Stomach (tissue), 9 donors: Measurements from ENCODE around the gene FOXI1. TPM values are rescaled to one million over a fixed set of nuclear protein-coding genes. Genes with fewer than 3 reads are reported as not detected.

Source experiments
- DNase-seq, 2 donors: peaks; one replicate each; pipeline versions ENCODE4 v3.0.0 to v3.0.0-alpha.2; 2013 to 2019
- H3K27ac ChIP-seq, 5 donors: fragments of 200-600 bp in 4 of 5; sonication (generic) in 4 of 5; one replicate each; pipeline ENCODE4 v1.5.1; 2013 to 2019; ENCODE audit warnings: mild to moderate bottlenecking in 1 of 5, moderate library complexity in 1 of 5
- H3K27me3 ChIP-seq, 3 donors: fragments of 200-600 bp; sonication (generic); one replicate each; pipeline ENCODE4 v1.5.1; 2017 to 2019; ENCODE audit warnings: mixed run types in 1 of 3
- H3K36me3 ChIP-seq, 4 donors: fragments of 200-600 bp; sonication (generic); 1 replicate in 3 of 4; 2 replicates in 1 of 4; pipeline ENCODE4 v1.5.1; 2016 to 2019
- H3K4me1 ChIP-seq, 4 donors: fragments of 200-600 bp; sonication (generic); one replicate each; pipeline ENCODE4 v1.5.1; 2016 to 2019
- H3K4me3 ChIP-seq, 4 donors: fragments of 200-600 bp; sonication (generic) in 3 of 4; one replicate each; pipeline ENCODE4 v1.5.1; 2016 to 2019; ENCODE audit warnings: mild to moderate bottlenecking in 1 of 4
- H3K9me3 ChIP-seq, 4 donors: fragments of 200-600 bp; sonication (generic); one replicate each; pipeline ENCODE4 v1.5.1; 2016 to 2019
- EP300 ChIP-seq: sonication (generic); formaldehyde crosslinking; IDR thresholded peaks from one replicate; pipeline ENCODE4 v1.6.1; 2017; ENCODE audit warnings: antibody characterized with exemption
- POLR2A ChIP-seq, 4 donors: fragments of 450-650 bp; IDR thresholded peaks; one replicate each; pipeline ENCODE4 v1.6.1; 2016; ENCODE audit warnings: antibody characterized with exemption in 4 of 4, control low read depth in 2 of 4, mild to moderate bottlenecking in 1 of 4, moderate library complexity in 1 of 4
- POLR2AphosphoS5 ChIP-seq, 3 donors: sonication (generic); formaldehyde crosslinking; IDR thresholded peaks; one replicate each; pipeline ENCODE4 v1.6.1; 2016; ENCODE audit warnings: antibody characterized with exemption in 3 of 3
- WGBS, 5 donors: extraction: QIAGEN DNeasy Blood & Tissue Kit in 3 of 5; methylation state at CpG; one replicate each; pipeline versions ENCODE4 v1.1.5 to v1.1.7; 2013 to 2018; 5-methylcytosine and 5-hydroxymethylcytosine counted together
- intact Hi-C: fragments of 100-400 bp; cut with DNase I; formaldehyde crosslinking; loops from one replicate; pipeline ENCODE4 v1.15.1; 2023; ENCODE audit warnings: low total_unique reads
- polyA plus RNA-seq, 3 donors: library from polyadenylated mRNA; stranded (reverse); fragments of 200-250 nt; gene quantifications; one replicate each; pipeline ENCODE4 v1.2.3, GENCODE V29; 2013
- total RNA-seq, 5 donors: library from RNA; depleted of rRNA; stranded (reverse); fragments of >200 nt; gene quantifications; one replicate each; pipeline versions ENCODE4 v1.1.0 to v1.2.3, GENCODE V29; 2014 to 2016
- TF ChIP-seq, protein P1 (sequence below), 7 experiments: fragments of 450-650 bp in 4 of 7; fragments of 200-600 bp in 3 of 7; sonication (generic) in 3 of 7; IDR thresholded peaks; one replicate each; pipeline ENCODE4 v1.5.1; 2016 to 2019; ENCODE audit warnings: antibody characterized with exemption in 7 of 7, control low read depth in 2 of 7, mild to moderate bottlenecking in 1 of 7
- donor health status: healthy with polysubstance abuse.
- donor health status: Bipolar disorder and iron deficiency.
- donor health status: healthy.

Gene FOXI1
- total and polyA plus RNA-seq, 8 donors = 0.18 TPM; not detected in 7

DNA sequence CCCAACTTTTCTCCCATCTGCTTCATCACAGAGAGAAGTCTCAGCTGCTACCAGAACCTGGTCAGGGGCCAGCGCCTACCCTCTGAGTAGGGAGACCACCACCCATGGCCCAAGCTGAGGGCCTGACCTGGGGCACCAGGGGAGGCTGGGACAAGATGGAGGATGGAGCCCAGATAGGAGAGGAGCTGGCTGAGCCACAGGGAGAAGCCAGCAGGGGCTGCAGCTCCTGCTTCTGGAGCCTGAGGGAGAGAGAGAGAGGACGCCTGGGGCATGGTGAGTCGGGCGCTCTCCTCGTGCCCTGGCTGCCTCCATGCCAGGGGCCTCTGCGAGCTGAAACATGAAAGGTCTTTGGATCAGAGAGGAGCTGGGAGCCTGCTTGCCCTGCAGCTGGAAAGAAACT lies 1.4 kb upstream of the FOXI1 start:
- Histone ChIP-seq H3K4me3 (no peak overlapping the region), H3K27ac (no peak overlapping the region), H3K9me3 (no peaks in the 10 kb centered on the region), H3K36me3 (no peaks in the 10 kb centered on the region), H3K27me3 (peaks cover 0 to 9% (median 0%) of the 10 kb centered on the region in 3 donors), H3K4me1 (peaks cover 0 to 5% (median 0%) of the 10 kb centered on the region in 4 donors)
- DNase-seq = no peak
- TF ChIP-seq EP300 = no peak
- TF ChIP-seq, protein P1, sequence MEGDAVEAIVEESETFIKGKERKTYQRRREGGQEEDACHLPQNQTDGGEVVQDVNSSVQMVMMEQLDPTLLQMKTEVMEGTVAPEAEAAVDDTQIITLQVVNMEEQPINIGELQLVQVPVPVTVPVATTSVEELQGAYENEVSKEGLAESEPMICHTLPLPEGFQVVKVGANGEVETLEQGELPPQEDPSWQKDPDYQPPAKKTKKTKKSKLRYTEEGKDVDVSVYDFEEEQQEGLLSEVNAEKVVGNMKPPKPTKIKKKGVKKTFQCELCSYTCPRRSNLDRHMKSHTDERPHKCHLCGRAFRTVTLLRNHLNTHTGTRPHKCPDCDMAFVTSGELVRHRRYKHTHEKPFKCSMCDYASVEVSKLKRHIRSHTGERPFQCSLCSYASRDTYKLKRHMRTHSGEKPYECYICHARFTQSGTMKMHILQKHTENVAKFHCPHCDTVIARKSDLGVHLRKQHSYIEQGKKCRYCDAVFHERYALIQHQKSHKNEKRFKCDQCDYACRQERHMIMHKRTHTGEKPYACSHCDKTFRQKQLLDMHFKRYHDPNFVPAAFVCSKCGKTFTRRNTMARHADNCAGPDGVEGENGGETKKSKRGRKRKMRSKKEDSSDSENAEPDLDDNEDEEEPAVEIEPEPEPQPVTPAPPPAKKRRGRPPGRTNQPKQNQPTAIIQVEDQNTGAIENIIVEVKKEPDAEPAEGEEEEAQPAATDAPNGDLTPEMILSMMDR (IDR thresholded peaks at IDR 0.05) = no peak
- no peak for TF ChIP-seq POLR2AphosphoS5 (IDR thresholded peaks at IDR 0.05)
- no peak for TF ChIP-seq POLR2A (IDR thresholded peaks at IDR 0.05)
- intact Hi-C loops = no loop called here
- 73 to 91% (median 79%) methylated on average over 5 to 6 of the region's 6 CpGs for WGBS, 5 donors

DNA sequence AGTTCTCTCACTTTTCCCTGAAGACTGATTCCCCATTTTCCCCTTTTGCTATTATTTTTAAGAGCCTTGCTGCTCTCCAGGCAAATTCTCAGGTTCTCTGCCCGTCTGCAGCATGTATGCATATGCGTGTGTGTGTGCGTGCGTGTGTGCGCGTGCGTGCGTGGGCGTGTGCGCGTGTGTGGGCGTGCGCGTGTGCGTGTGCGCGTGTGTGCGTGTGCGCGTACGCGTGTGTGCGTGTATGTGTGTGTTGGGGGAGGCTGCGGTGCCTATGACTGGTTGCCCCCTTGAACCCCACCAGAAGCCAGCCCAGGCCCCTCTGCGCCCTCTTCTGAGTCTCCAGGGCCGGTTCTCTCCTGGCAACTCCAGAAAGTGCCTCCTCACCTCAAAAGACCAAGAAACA lies 987 bp upstream of the FOXI1 start:
- no peak overlapping the region for H3K4me3 ChIP-seq
- peaks cover 0 to 9% (median 0%) of the 10 kb centered on the region in 3 donors for H3K27me3 ChIP-seq
- intact Hi-C loops = no loop called here
- 87 to 95% (median 93%) methylated on average over 10 to 26 of the region's 26 CpGs for WGBS, 5 donors
- no peak for DNase-seq
- no peaks in the 10 kb centered on the region for H3K36me3 ChIP-seq
- TF ChIP-seq POLR2A (IDR thresholded peaks at IDR 0.05) (no peak), POLR2AphosphoS5 (IDR thresholded peaks at IDR 0.05) (no peak), EP300 (no peak)
- TF ChIP-seq, protein P1 (IDR thresholded peaks at IDR 0.05) = no peak
- H3K9me3 ChIP-seq = no peaks in the 10 kb centered on the region
- H3K4me1 ChIP-seq = peaks cover 0 to 5% (median 0%) of the 10 kb centered on the region in 4 donors
- H3K27ac ChIP-seq = no peak overlapping the region

DNA sequence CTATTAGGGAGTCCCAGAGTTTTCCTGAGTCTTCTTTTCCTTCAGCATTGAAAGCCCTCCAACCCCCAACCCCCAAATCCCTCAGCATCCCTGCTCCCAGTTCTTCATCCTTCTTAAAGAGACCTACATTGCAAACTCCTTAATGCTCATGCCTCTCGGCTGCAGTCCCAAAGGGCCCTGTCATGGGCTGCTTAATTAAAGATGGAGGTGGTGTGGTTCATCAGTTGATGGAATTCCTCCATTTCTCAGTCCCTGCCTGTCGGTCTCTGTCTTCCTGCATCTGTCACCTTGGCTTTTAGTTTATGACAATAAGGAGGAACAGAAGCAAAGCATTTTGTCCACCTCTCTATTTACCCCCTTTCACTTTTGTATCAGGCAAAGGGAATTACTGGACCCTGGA lies 2.0 kb downstream of the FOXI1 start:
- Histone ChIP-seq H3K36me3 (no peaks in the 10 kb centered on the region), H3K27ac (no peak overlapping the region), H3K9me3 (no peaks in the 10 kb centered on the region), H3K27me3 (peaks cover 0 to 16% (median 0%) of the 10 kb centered on the region in 3 donors), H3K4me3 (no peak overlapping the region), H3K4me1 (no peaks in the 10 kb centered on the region)
- intact Hi-C loops = no loop called here
- TF ChIP-seq POLR2AphosphoS5 (IDR thresholded peaks at IDR 0.05) (no peak), POLR2A (IDR thresholded peaks at IDR 0.05) (no peak), EP300 (no peak)
- TF ChIP-seq, protein P1 (IDR thresholded peaks at IDR 0.05) = no peak
- DNase-seq = no peak
- 75 to 95% (median 82%) methylated on average over 2 of the region's 2 CpGs for WGBS, 5 donors

DNA sequence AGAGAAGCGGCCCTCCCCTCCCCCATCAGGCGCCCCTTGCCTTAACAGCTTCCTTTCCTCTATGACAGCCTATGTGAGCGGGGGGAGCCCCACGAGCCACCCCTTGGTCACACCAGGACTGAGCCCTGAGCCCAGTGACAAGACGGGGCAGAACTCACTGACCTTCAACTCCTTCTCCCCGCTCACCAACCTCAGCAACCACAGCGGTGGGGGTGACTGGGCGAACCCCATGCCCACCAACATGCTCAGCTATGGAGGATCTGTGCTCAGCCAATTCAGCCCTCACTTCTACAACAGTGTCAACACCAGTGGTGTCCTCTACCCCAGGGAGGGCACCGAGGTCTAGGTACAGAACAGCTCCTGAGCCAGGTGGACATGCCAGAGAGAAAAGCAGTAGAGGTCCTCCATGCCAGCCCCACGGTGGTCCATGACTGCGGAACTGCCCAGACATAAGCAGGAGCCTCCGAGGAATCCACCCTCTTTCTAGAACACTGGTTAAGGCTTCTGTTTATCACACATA lies 2.6 kb downstream of the FOXI1 start:
- Histone ChIP-seq H3K4me1 (no peaks in the 10 kb centered on the region), H3K27me3 (peaks cover 0 to 16% (median 0%) of the 10 kb centered on the region in 3 donors), H3K9me3 (no peaks in the 10 kb centered on the region), H3K36me3 (no peaks in the 10 kb centered on the region), H3K27ac (no peak overlapping the region), H3K4me3 (no peak overlapping the region)
- 80 to 92% (median 85%) methylated on average over 10 to 12 of the region's 12 CpGs for WGBS, 5 donors
- intact Hi-C loops = no loop called here
- no peak for DNase-seq
- TF ChIP-seq, protein P1 (IDR thresholded peaks at IDR 0.05) = no peak
- TF ChIP-seq POLR2AphosphoS5 (IDR thresholded peaks at IDR 0.05) (no peak), POLR2A (IDR thresholded peaks at IDR 0.05) (no peak), EP300 (no peak)
